Mesendoderm (in vitro differentiated cells): ENCODE data around the gene TRIM10. TPM values are rescaled to one million over a fixed set of nuclear protein-coding genes. Genes with fewer than 3 reads are reported as not detected.
A peak's percentile ranks its signal among the peaks of the same experiment; 100 is the strongest.

ENCODE experiments used
- DNase-seq: peaks from one replicate; pipeline ENCODE4 v3.0.0; 2013
- H2AK5ac ChIP-seq: 2 replicates; pipeline ENCODE4 v1.6.1; 2013; ENCODE audit warnings: low read length, inconsistent platforms
- H2BK120ac ChIP-seq: 2 replicates; pipeline ENCODE4 v1.6.1; 2013; ENCODE audit warnings: low read depth, mild to moderate bottlenecking, low read length, moderate library complexity, mixed read lengths
- H2BK15ac ChIP-seq: replicated peaks from 2 replicates; pipeline ENCODE4 v1.6.1; 2013; ENCODE audit warnings: low read depth, mild to moderate bottlenecking, moderate library complexity
- H2BK5ac ChIP-seq: 2 replicates; pipeline ENCODE4 v1.6.1; 2013; ENCODE audit warnings: low read length, inconsistent platforms
- H3K18ac ChIP-seq: 2 replicates; pipeline ENCODE4 v1.6.1; 2013; ENCODE audit warnings: mild to moderate bottlenecking, low read length, mixed read lengths
- H3K23ac ChIP-seq: one replicate; pipeline ENCODE4 v1.6.1; 2013; ENCODE audit warnings: low read length
- H3K27ac ChIP-seq: 2 replicates; pipeline ENCODE4 v1.5.1; 2013; ENCODE audit warnings: low read depth, mild to moderate bottlenecking, inconsistent platforms, low read length, moderate library complexity
- H3K27me3 ChIP-seq: 2 replicates; pipeline ENCODE4 v1.6.1; 2013; ENCODE audit warnings: low read length, control low read depth, mild to moderate bottlenecking, inconsistent platforms; ENCODE audit not compliant: insufficient read depth, poor library complexity
- H3K36me3 ChIP-seq: 2 replicates; pipeline ENCODE4 v1.6.1; 2013; ENCODE audit warnings: low read length, inconsistent platforms; ENCODE audit not compliant: control insufficient read depth, insufficient read depth
- H3K4ac ChIP-seq: one replicate; pipeline ENCODE4 v1.6.1; 2013; ENCODE audit warnings: low read depth, mild to moderate bottlenecking, low read length, moderate library complexity
- H3K4me1 ChIP-seq: 2 replicates; pipeline ENCODE4 v1.6.1; 2013; ENCODE audit warnings: low read depth, low read length, inconsistent platforms; ENCODE audit not compliant: control insufficient read depth
- H3K4me2 ChIP-seq: 2 replicates; pipeline ENCODE4 v1.6.1; 2013; ENCODE audit warnings: low read length
- H3K4me3 ChIP-seq: 2 replicates; pipeline ENCODE4 v1.5.1; 2013; ENCODE audit warnings: mild to moderate bottlenecking, low read length
- H3K56ac ChIP-seq: one replicate; pipeline ENCODE4 v1.6.1; 2013; ENCODE audit warnings: low read length
- H3K79me1 ChIP-seq: 2 replicates; pipeline ENCODE4 v1.6.1; 2013; ENCODE audit warnings: low read length, inconsistent platforms
- H3K79me2 ChIP-seq: 2 replicates; pipeline ENCODE4 v1.6.1; 2013; ENCODE audit warnings: mild to moderate bottlenecking, low read length; ENCODE audit not compliant: control insufficient read depth, insufficient read depth
- H3K9ac ChIP-seq: 2 replicates; pipeline ENCODE4 v1.6.1; 2013; ENCODE audit warnings: low read length, inconsistent platforms
- H4K5ac ChIP-seq: one replicate; pipeline ENCODE4 v1.6.1; 2013; ENCODE audit warnings: low read length
- H4K8ac ChIP-seq: one replicate; pipeline ENCODE4 v1.6.1; 2013; ENCODE audit warnings: low read depth, mild to moderate bottlenecking, control low read depth, low read length, moderate library complexity
- WGBS: extraction: QIAGEN DNeasy Blood & Tissue Kit; methylation state at CpG from one replicate; pipeline ENCODE4 v1.1.7; 2013; ENCODE audit warnings: low lambda C conversion rate, missing lambda C conversion rate; ENCODE audit not compliant: insufficient coverage; ENCODE audit errors: extremely low coverage; 5-methylcytosine and 5-hydroxymethylcytosine counted together
- polyA plus RNA-seq, 2 experiments: library from polyadenylated mRNA; stranded (reverse); fragments of 200-250 nt; gene quantifications; one replicate each; pipeline ENCODE4 v1.2.3, GENCODE V29; 2013

Gene TRIM10
- 0.01 TPM for polyA plus RNA-seq (2013, experiment 1 of 2)
- 0.01 TPM for polyA plus RNA-seq (2013, experiment 2 of 2)

- Histone ChIP-seq H2BK120ac (no peak within 1 kb of the TSS), H3K36me3 (no peaks in the 10 kb centered on the region), H3K56ac (no peak within 1 kb of the TSS), H3K18ac (no peak within 1 kb of the TSS), H2AK5ac (no peak within 1 kb of the TSS), H3K4me1 (no peaks in the 10 kb centered on the region), H3K4me3 (no peak within 1 kb of the TSS), H3K79me1 (no peaks in the 10 kb centered on the region), H3K79me2 (no peaks in the 10 kb centered on the region), H2BK15ac (no peak within 1 kb of the TSS), H4K8ac (no peak within 1 kb of the TSS), H2BK5ac (no peak within 1 kb of the TSS), H3K4ac (no peak within 1 kb of the TSS), H3K27ac (no peak within 1 kb of the TSS), H4K5ac (no peak within 1 kb of the TSS), H3K23ac (no peak within 1 kb of the TSS), H3K4me2 (no peak within 1 kb of the TSS), H3K9ac (no peak within 1 kb of the TSS), H3K27me3 (no peaks in the 10 kb centered on the region)
- WGBS: no CpG with 5 or more reads among the region's 4 CpGs
- no peak for DNase-seq
Observed at GRCh38 chr6:30160785-30161531, at the start of gene TRIM10. TSS of gene TRIM10 (minus strand) at chr6:30161211. CDS start at chr6:30160858, 353 bp downstream.

DNA sequence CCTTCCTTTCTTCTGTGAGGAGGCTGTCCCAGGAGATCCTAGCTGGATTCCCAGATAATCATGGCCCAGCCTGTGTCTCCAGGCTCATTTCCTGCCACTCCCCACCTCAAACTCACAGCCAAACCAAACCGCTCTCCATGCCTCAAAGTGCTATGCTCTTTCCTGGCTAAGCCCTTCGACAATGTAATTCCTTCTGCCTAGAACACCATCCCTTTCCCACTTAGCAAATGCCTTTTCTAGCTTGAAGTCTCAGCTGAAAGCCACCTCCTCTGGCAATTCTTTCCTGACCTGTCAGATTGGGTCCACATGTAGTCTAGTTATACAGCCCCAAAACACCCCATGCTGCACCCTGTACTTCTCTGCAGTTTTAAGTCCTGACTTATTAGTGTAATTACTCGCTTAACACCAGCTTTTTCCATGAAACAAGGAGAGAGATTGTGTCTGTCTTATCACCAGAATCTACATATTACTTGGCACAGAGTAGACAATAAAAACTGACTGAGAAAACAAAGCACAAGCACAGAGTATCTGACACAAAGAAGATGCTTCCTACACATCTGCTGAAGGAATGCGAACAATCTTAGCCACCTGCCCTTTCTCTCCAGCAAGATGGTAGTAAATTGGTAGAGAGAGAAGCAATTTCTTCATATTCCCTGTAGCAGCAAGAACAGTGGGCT lies 46.7 kb upstream of the TRIM10 start:
- Histone ChIP-seq H3K4me2 (no peak overlapping the region), H2BK5ac (no peak overlapping the region), H2AK5ac (no peak overlapping the region), H4K8ac (no peak overlapping the region), H3K4ac (no peak overlapping the region), H3K18ac (no peak overlapping the region), H2BK15ac (no peak overlapping the region), H3K36me3 (no peaks in the 10 kb centered on the region), H3K56ac (peak overlapping the region; percentile 44), H3K4me1 (peaks cover 18% of the 10 kb centered on the region), H3K9ac (no peak overlapping the region), H3K23ac (no peak overlapping the region), H3K79me1 (peaks cover 9% of the 10 kb centered on the region), H2BK120ac (no peak overlapping the region), H3K27ac (peak overlapping the region; percentile 51), H3K27me3 (no peaks in the 10 kb centered on the region), H3K4me3 (no peak overlapping the region), H3K79me2 (peaks cover 2% of the 10 kb centered on the region), H4K5ac (no peak overlapping the region)
- DNase-seq: peak; percentile 53
- WGBS: no CpG with 5 or more reads among the region's 4 CpGs

GRCh38 chr6:30206799-30207618 lies 46.0 kb upstream of the TRIM10 start:
- H3K27ac ChIP-seq: peak overlapping the region; percentile 51
- H2AK5ac ChIP-seq: no peak overlapping the region
- no peak overlapping the region for H3K56ac ChIP-seq
- DNase-seq: peak; percentile 60
- H3K79me2 ChIP-seq: peaks cover 1% of the 10 kb centered on the region
- no peak overlapping the region for H3K4me2 ChIP-seq
- H3K79me1 ChIP-seq: peaks cover 7% of the 10 kb centered on the region
- no peaks in the 10 kb centered on the region for H3K27me3 ChIP-seq
- no peak overlapping the region for H2BK5ac ChIP-seq
- H3K9ac ChIP-seq: peak overlapping the region; percentile 8
- H3K4me1 ChIP-seq: peaks cover 16% of the 10 kb centered on the region
- WGBS: no CpG with 5 or more reads among the region's 11 CpGs
- no peak overlapping the region for H2BK120ac ChIP-seq
- H2BK15ac ChIP-seq: no peak overlapping the region
- no peaks in the 10 kb centered on the region for H3K36me3 ChIP-seq
- H4K5ac ChIP-seq: no peak overlapping the region
- H3K4me3 ChIP-seq: no peak overlapping the region
- H3K18ac ChIP-seq: no peak overlapping the region
- H4K8ac ChIP-seq: no peak overlapping the region
- H3K4ac ChIP-seq: no peak overlapping the region
- peak overlapping the region; percentile 56 for H3K23ac ChIP-seq

GRCh38 chr6:30206152-30206551 lies 45.1 kb upstream of the TRIM10 start:
- no peaks in the 10 kb centered on the region for H3K79me2 ChIP-seq
- H3K23ac ChIP-seq: no peak overlapping the region
- H4K8ac ChIP-seq: no peak overlapping the region
- WGBS: no CpG with 5 or more reads among the region's 7 CpGs
- H3K9ac ChIP-seq: no peak overlapping the region
- peaks cover 14% of the 10 kb centered on the region for H3K4me1 ChIP-seq
- peaks cover 6% of the 10 kb centered on the region for H3K79me1 ChIP-seq
- H3K27ac ChIP-seq: no peak overlapping the region
- no peak for DNase-seq
- H3K18ac ChIP-seq: no peak overlapping the region
- no peaks in the 10 kb centered on the region for H3K36me3 ChIP-seq
- H4K5ac ChIP-seq: no peak overlapping the region
- no peaks in the 10 kb centered on the region for H3K27me3 ChIP-seq
- no peak overlapping the region for H3K4me3 ChIP-seq
- H2BK15ac ChIP-seq: no peak overlapping the region
- no peak overlapping the region for H2AK5ac ChIP-seq
- no peak overlapping the region for H2BK5ac ChIP-seq
- H3K56ac ChIP-seq: no peak overlapping the region
- H3K4ac ChIP-seq: no peak overlapping the region
- H3K4me2 ChIP-seq: no peak overlapping the region
- no peak overlapping the region for H2BK120ac ChIP-seq

- no peak overlapping the region for H3K4me3 ChIP-seq
- H3K9ac ChIP-seq: no peak overlapping the region
- H2BK15ac ChIP-seq: no peak overlapping the region
- H3K4me2 ChIP-seq: no peak overlapping the region
- H3K27me3 ChIP-seq: no peaks in the 10 kb centered on the region
- H3K4ac ChIP-seq: no peak overlapping the region
- no CpG with 5 or more reads among the region's 1 CpG for WGBS
- H3K18ac ChIP-seq: no peak overlapping the region
- H3K79me1 ChIP-seq: peaks cover 2% of the 10 kb centered on the region
- no peak overlapping the region for H3K56ac ChIP-seq
- H4K5ac ChIP-seq: no peak overlapping the region
- DNase-seq: no peak
- H2AK5ac ChIP-seq: no peak overlapping the region
- H3K4me1 ChIP-seq: peaks cover 13% of the 10 kb centered on the region
- no peak overlapping the region for H2BK120ac ChIP-seq
- no peak overlapping the region for H3K27ac ChIP-seq
- H3K23ac ChIP-seq: no peak overlapping the region
- no peak overlapping the region for H2BK5ac ChIP-seq
- no peak overlapping the region for H4K8ac ChIP-seq
- H3K79me2 ChIP-seq: no peaks in the 10 kb centered on the region
- H3K36me3 ChIP-seq: peaks cover 2% of the 10 kb centered on the region
Observed at GRCh38 chr6:30204116-30204515, 43.1 kb upstream of the TRIM10 start.
